Stimulated activated naive CD8-positive, alpha-beta T cell treated with anti-CD3 and anti-CD28 coated beads, Interleukin-15, Interleukin-2, amounts not matched to agents 100 ng/mL and 50 ng/mL, for 24 hours (primary cell): ENCODE measurements around the gene PLTP.
"Not testable (repeated sequence)": the region's sequence is repeated elsewhere in the genome, so short reads cannot be mapped to it uniquely, and the experiment has no call there.

Source experiments
- H3K27ac Mint-ChIP-seq: one replicate; pipeline ENCODE4 v1.8.0; 2021; ENCODE audit warnings: mild to moderate bottlenecking, mixed read lengths
- H3K27me3 Mint-ChIP-seq: one replicate; pipeline ENCODE4 v1.8.0; 2021; ENCODE audit warnings: mixed read lengths
- H3K36me3 Mint-ChIP-seq: one replicate; pipeline ENCODE4 v1.8.0; 2021; ENCODE audit warnings: low read depth, mixed read lengths
- H3K4me1 Mint-ChIP-seq: one replicate; pipeline ENCODE4 v1.8.0; 2021; ENCODE audit warnings: low read depth, mixed read lengths
- H3K4me3 Mint-ChIP-seq: one replicate; pipeline ENCODE4 v1.8.0; 2021; ENCODE audit warnings: mild to moderate bottlenecking, mixed read lengths
- H3K9me3 Mint-ChIP-seq: one replicate; pipeline ENCODE4 v1.8.0; 2021; ENCODE audit warnings: mixed read lengths

Gene PLTP

GRCh38 chr20:45911486-45912343 lies at the start of gene PLTP:
PLTP (minus strand) TSS chr20:45912155; CDS start chr20:45911452, 703 bp downstream.
- Mint-ChIP-seq H3K4me3 (peak within 1 kb of the TSS; percentile 84), H3K36me3 (no peaks in the 10 kb centered on the region), H3K4me1 (peaks cover 30% of the 10 kb centered on the region), H3K27me3 (peaks cover 13% of the 10 kb centered on the region), H3K27ac (peak within 1 kb of the TSS; percentile 81), H3K9me3 (no peaks in the 10 kb centered on the region)

GRCh38 chr20:45959956-45960630 lies 48.1 kb upstream of the PLTP start:
- no peaks in the 10 kb centered on the region for H3K4me1 Mint-ChIP-seq
- no peak overlapping the region for H3K4me3 Mint-ChIP-seq
- peaks cover 73% of the 10 kb centered on the region for H3K36me3 Mint-ChIP-seq
- H3K9me3 Mint-ChIP-seq = no peaks in the 10 kb centered on the region
- no peaks in the 10 kb centered on the region for H3K27me3 Mint-ChIP-seq
- no peak overlapping the region for H3K27ac Mint-ChIP-seq

- H3K9me3 Mint-ChIP-seq = no peaks in the 10 kb centered on the region
- no peaks in the 10 kb centered on the region for H3K27me3 Mint-ChIP-seq
- H3K4me1 Mint-ChIP-seq = no peaks in the 10 kb centered on the region
- H3K36me3 Mint-ChIP-seq = peaks cover 66% of the 10 kb centered on the region
- H3K27ac Mint-ChIP-seq = no peak overlapping the region
- H3K4me3 Mint-ChIP-seq = no peak overlapping the region
These were observed 47.2 kb upstream of the PLTP start for GRCh38 chr20:45959126-45959525.

GRCh38 chr20:45958593-45958992 lies 46.6 kb upstream of the PLTP start:
- Mint-ChIP-seq H3K9me3 (no peaks in the 10 kb centered on the region), H3K27ac (no peak overlapping the region)

GRCh38 chr20:45957021-45957941 lies 45.3 kb upstream of the PLTP start:
- no peaks in the 10 kb centered on the region for H3K9me3 Mint-ChIP-seq
- no peaks in the 10 kb centered on the region for H3K27me3 Mint-ChIP-seq
- peak overlapping the region; percentile 49 for H3K27ac Mint-ChIP-seq
- no peak overlapping the region for H3K4me3 Mint-ChIP-seq
- no peaks in the 10 kb centered on the region for H3K4me1 Mint-ChIP-seq
- peaks cover 62% of the 10 kb centered on the region for H3K36me3 Mint-ChIP-seq

More at GRCh38 chr20:45958593-45958992, 46.6 kb upstream of the PLTP start:
- H3K4me1 Mint-ChIP-seq = no peaks in the 10 kb centered on the region
- H3K27me3 Mint-ChIP-seq = no peaks in the 10 kb centered on the region
- no peak overlapping the region for H3K4me3 Mint-ChIP-seq
- peaks cover 65% of the 10 kb centered on the region for H3K36me3 Mint-ChIP-seq

- not testable (repeated sequence) for H3K4me3 Mint-ChIP-seq, H3K27me3 Mint-ChIP-seq, H3K9me3 Mint-ChIP-seq, H3K4me1 Mint-ChIP-seq, H3K27ac Mint-ChIP-seq
- peaks cover 63% of the 10 kb centered on the region for H3K36me3 Mint-ChIP-seq
These were observed 44.4 kb upstream of the PLTP start for GRCh38 chr20:45956326-45956725.

- Mint-ChIP-seq H3K36me3 (peaks cover 52% of the 10 kb centered on the region), H3K4me3 (no peak overlapping the region), H3K27me3 (no peaks in the 10 kb centered on the region), H3K27ac (no peak overlapping the region), H3K4me1 (no peaks in the 10 kb centered on the region), H3K9me3 (no peaks in the 10 kb centered on the region)
These were observed 41.7 kb upstream of the PLTP start for GRCh38 chr20:45953672-45954071.

GRCh38 chr20:45952861-45953260 lies 40.9 kb upstream of the PLTP start:
- Mint-ChIP-seq H3K4me3 (no peak overlapping the region), H3K9me3 (no peaks in the 10 kb centered on the region), H3K27ac (no peak overlapping the region), H3K4me1 (no peaks in the 10 kb centered on the region), H3K27me3 (no peaks in the 10 kb centered on the region), H3K36me3 (peaks cover 47% of the 10 kb centered on the region)

GRCh38 chr20:45951925-45952834 lies 40.2 kb upstream of the PLTP start:
- H3K27me3 Mint-ChIP-seq = no peaks in the 10 kb centered on the region
- peaks cover 46% of the 10 kb centered on the region for H3K36me3 Mint-ChIP-seq
- no peaks in the 10 kb centered on the region for H3K9me3 Mint-ChIP-seq
- no peak overlapping the region for H3K4me3 Mint-ChIP-seq
- H3K27ac Mint-ChIP-seq = peak overlapping the region; percentile 51
- no peaks in the 10 kb centered on the region for H3K4me1 Mint-ChIP-seq

- Mint-ChIP-seq H3K4me1 (peaks cover 11% of the 10 kb centered on the region), H3K27ac (no peak overlapping the region), H3K4me3 (no peak overlapping the region), H3K36me3 (peaks cover 35% of the 10 kb centered on the region), H3K27me3 (no peaks in the 10 kb centered on the region), H3K9me3 (no peaks in the 10 kb centered on the region)
These were observed 38.3 kb upstream of the PLTP start for GRCh38 chr20:45950330-45950646.

- no peaks in the 10 kb centered on the region for H3K9me3 Mint-ChIP-seq
- H3K4me3 Mint-ChIP-seq = no peak overlapping the region
- peaks cover 14% of the 10 kb centered on the region for H3K4me1 Mint-ChIP-seq
- no peaks in the 10 kb centered on the region for H3K27me3 Mint-ChIP-seq
- H3K36me3 Mint-ChIP-seq = peaks cover 40% of the 10 kb centered on the region
- no peak overlapping the region for H3K27ac Mint-ChIP-seq
These were observed 37.8 kb upstream of the PLTP start for GRCh38 chr20:45949542-45950329.

GRCh38 chr20:45948742-45949541 lies 37.0 kb upstream of the PLTP start:
- Mint-ChIP-seq H3K9me3 (no peaks in the 10 kb centered on the region), H3K4me3 (no peak overlapping the region), H3K27me3 (no peaks in the 10 kb centered on the region), H3K4me1 (peaks cover 22% of the 10 kb centered on the region), H3K36me3 (peaks cover 45% of the 10 kb centered on the region), H3K27ac (no peak overlapping the region)

GRCh38 chr20:45948261-45948733 lies 36.3 kb upstream of the PLTP start:
- H3K27me3 Mint-ChIP-seq = no peaks in the 10 kb centered on the region
- H3K36me3 Mint-ChIP-seq = peaks cover 47% of the 10 kb centered on the region
- peaks cover 27% of the 10 kb centered on the region for H3K4me1 Mint-ChIP-seq
- H3K27ac Mint-ChIP-seq = no peak overlapping the region
- no peak overlapping the region for H3K4me3 Mint-ChIP-seq
- no peaks in the 10 kb centered on the region for H3K9me3 Mint-ChIP-seq
